ENCODE data around the gene EEFSEC. TPM values are rescaled to one million over a fixed set of nuclear protein-coding genes. Genes with fewer than 3 reads are reported as not detected.

The EEFSEC gene
- total and polyA plus RNA-seq, 2 of the 8 experiments (the other 6 are each of a cell fraction or from before 2014, with no cell fraction given), result 13.1 to 19.8 TPM

DNA sequence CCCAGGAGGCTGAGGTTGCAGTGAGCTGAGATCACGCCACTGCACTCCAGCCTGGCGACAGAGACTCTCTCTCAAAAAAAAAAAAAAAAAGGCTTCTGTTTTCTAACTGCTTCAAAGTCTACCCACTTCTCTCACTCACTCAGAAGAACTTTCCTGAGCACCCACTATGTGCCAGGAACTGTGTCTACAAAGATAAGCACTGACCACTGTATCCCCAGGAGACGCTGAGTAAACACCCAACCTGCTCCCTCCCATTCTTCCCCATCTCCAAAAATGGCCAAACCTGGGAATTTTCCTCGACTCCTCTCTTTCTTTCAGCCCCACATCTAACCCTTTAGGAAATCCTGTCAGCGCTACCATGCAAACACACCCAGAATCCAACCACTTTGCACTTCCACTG lies 42.1 kb upstream of the EEFSEC start:
- no peak overlapping the region for H2AFZ ChIP-seq (ENCODE audit: low read length)
- no peak overlapping the region for H3K56ac ChIP-seq (replicated peaks; ENCODE audit: insufficient read length, low read depth, low read length)
- no peaks in the 10 kb centered on the region for H3K27me3 ChIP-seq (replicated peaks in 1 of 4; ENCODE audit: control insufficient read depth in 3 of 4, extremely low read depth in 1 of 4, insufficient read depth in 3 of 4, low read length in 3 of 4)
- 84% methylated on average over 5 of the region's 5 CpGs; no CpG with 5 or more reads in 1 of the 2 experiments for WGBS, 2 experiments (ENCODE audit: extremely low coverage in 1 of 2, insufficient coverage in 1 of 2, insufficient read length in 1 of 2, insufficient replicate concordance in 2 of 2, low coverage in 1 of 2, low lambda C conversion rate in 2 of 2, missing lambda C conversion rate in 1 of 2)
- H3K4me1 ChIP-seq (replicated peaks in 1 of 4; ENCODE audit: control insufficient read depth in 3 of 4, insufficient read depth in 4 of 4, low read length in 3 of 4), result no peaks in the 10 kb centered on the region; a peak in 1 of 7 replicates
- H3K4me3 ChIP-seq (ENCODE audit: extremely low read depth in 1 of 4, insufficient read depth in 2 of 4, low read depth in 3 of 4, low read length in 4 of 4), result no peak overlapping the region
- H2BK15ac ChIP-seq (ENCODE audit: low read length), result no peak overlapping the region
- no peaks in the 10 kb centered on the region for H3K23me2 ChIP-seq (ENCODE audit: low read depth, low read length)
- no peak overlapping the region for H2BK20ac ChIP-seq (ENCODE audit: low read length)
- no peak overlapping the region for H2BK12ac ChIP-seq (ENCODE audit: low read depth, low read length)
- H3K4ac ChIP-seq (replicated peaks; ENCODE audit: insufficient read length, low read depth, low read length), result no peak overlapping the region
- H2BK120ac ChIP-seq (replicated peaks; ENCODE audit: low read depth, low read length), result no peak overlapping the region
- H3K79me1 ChIP-seq (ENCODE audit: low read depth, low read length), result peaks cover 8% of the 10 kb centered on the region
- H3K9me3 ChIP-seq (ENCODE audit: insufficient read depth in 2 of 2, low read depth in 1 of 2, low read length in 1 of 2), result no peaks in the 10 kb centered on the region
- ChIA-PET POLR2A (ENCODE audit: partially characterized antibody) (interaction anchor here (0.7 to 2.1 kb wide), 5 partner anchors 8 to 495 kb away, joined by 3 to 7 read pairs (median 3); no protein-coding TSS in a partner anchor), CTCF (ENCODE audit: partially characterized antibody) (interaction anchor here (0.9 to 1.4 kb wide), 3 partner anchors 12 to 22 kb away, joined by 3 to 6 read pairs (median 3); no protein-coding TSS in a partner anchor)
- no peak overlapping the region for H3K4me2 ChIP-seq (ENCODE audit: insufficient read depth in 1 of 2, low read depth in 2 of 2, low read length in 2 of 2)
- no peak overlapping the region for H4K8ac ChIP-seq (ENCODE audit: extremely low read depth, insufficient read depth, low read length)
- no peak overlapping the region for H4K91ac ChIP-seq (replicated peaks; ENCODE audit: insufficient read length, low read length)
- DNase-seq (ENCODE audit: low read depth in 1 of 2, low spot score in 2 of 2), result no peak
- H3K14ac ChIP-seq (ENCODE audit: insufficient read length), result no peak overlapping the region
- no peak overlapping the region for H4K5ac ChIP-seq (ENCODE audit: insufficient read length, low read depth, low read length)
- no peak for FAIRE-seq
- H2AK5ac ChIP-seq (ENCODE audit: low read depth, low read length), result no peak overlapping the region
- peaks cover 0 to 58% of the 10 kb centered on the region in 2 experiments; a peak in 2 of 4 replicates for H3K79me2 ChIP-seq (ENCODE audit: control insufficient read depth in 1 of 2, insufficient read depth in 2 of 2, low read length in 2 of 2)
- no peak overlapping the region for H3K27ac ChIP-seq (ENCODE audit: low read depth, low read length)
- H3K9ac ChIP-seq (replicated peaks in 1 of 4; ENCODE audit: extremely low read depth in 1 of 4, low read depth in 3 of 4, low read length in 3 of 4), result no peak overlapping the region
- H3K18ac ChIP-seq (ENCODE audit: extremely low read depth, low read length), result no peak overlapping the region
- H3K23ac ChIP-seq (ENCODE audit: insufficient read length), result no peak overlapping the region
- no peak overlapping the region for H2BK5ac ChIP-seq (ENCODE audit: low read depth, low read length)
- peaks cover 4 to 8% of the 10 kb centered on the region in 2 experiments for H4K20me1 ChIP-seq (replicated peaks in 1 of 2; ENCODE audit: control insufficient read depth in 1 of 2, insufficient read depth in 2 of 2, low read length in 2 of 2)
- H3K36me3 ChIP-seq (ENCODE audit: control insufficient read depth in 2 of 4, insufficient read depth in 4 of 4, low read length in 3 of 4), result peaks cover 22 to 75% (median 48%) of the 10 kb centered on the region in 4 experiments
- no peak for TF ChIP-seq YY1 (IDR thresholded peaks at IDR 0.05; ENCODE audit: low read depth, low read length)
- TF ChIP-seq PHF8 (conservative IDR thresholded peaks at IDR 0.05; ENCODE audit: low read depth, low read length), result no peak
- no peak for TF ChIP-seq SIRT6 (IDR thresholded peaks at IDR 0.05; ENCODE audit: low read length)
- no peak for TF ChIP-seq SIX5 (IDR thresholded peaks at IDR 0.05; ENCODE audit: low read depth, low read length)
- TF ChIP-seq RFX5 (IDR thresholded peaks at IDR 0.05; ENCODE audit: borderline replicate concordance, low read depth, low read length), result no peak
- no peak for TF ChIP-seq EGR1 (IDR thresholded peaks at IDR 0.05; ENCODE audit: borderline replicate concordance, low read depth, low read length)
- no peak for TF ChIP-seq POLR2AphosphoS5 (IDR thresholded peaks at IDR 0.05; ENCODE audit: low read depth, low read length)
- TF ChIP-seq KDM5A (IDR thresholded peaks at IDR 0.05; ENCODE audit: low read length), result no peak
- no peak for TF ChIP-seq FOSL1 (IDR thresholded peaks at IDR 0.05; ENCODE audit: insufficient read depth, low read depth, low read length)
- TF ChIP-seq MAFK (IDR thresholded peaks at IDR 0.05; ENCODE audit: low read depth, low read length), result no peak
- TF ChIP-seq, protein P1, sequence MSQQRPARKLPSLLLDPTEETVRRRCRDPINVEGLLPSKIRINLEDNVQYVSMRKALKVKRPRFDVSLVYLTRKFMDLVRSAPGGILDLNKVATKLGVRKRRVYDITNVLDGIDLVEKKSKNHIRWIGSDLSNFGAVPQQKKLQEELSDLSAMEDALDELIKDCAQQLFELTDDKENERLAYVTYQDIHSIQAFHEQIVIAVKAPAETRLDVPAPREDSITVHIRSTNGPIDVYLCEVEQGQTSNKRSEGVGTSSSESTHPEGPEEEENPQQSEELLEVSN (IDR thresholded peaks at IDR 0.05), result no peak
- TF ChIP-seq CHD2 (IDR thresholded peaks at IDR 0.05; ENCODE audit: low read length), result no peak
- TF ChIP-seq SUZ12 (IDR thresholded peaks at IDR 0.05; ENCODE audit: low read length), result no peak
- no peak for TF ChIP-seq RNF2 (IDR thresholded peaks at IDR 0.05; ENCODE audit: borderline replicate concordance, low read depth, low read length, missing control alignments, poor library complexity, severe bottlenecking)
- no peak for TF ChIP-seq SP4 (IDR thresholded peaks at IDR 0.05; ENCODE audit: low read length)
